Mesenchymal stem cell (in vitro differentiated cells and primary cell): ENCODE measurements around the gene RAD51B.
A peak's percentile ranks its signal among the peaks of the same experiment; 100 is the strongest.

Source experiments
- DNase-seq: peaks from one replicate; pipeline ENCODE4 v3.0.0-alpha.2; 2013
- H2AFZ ChIP-seq: one replicate; pipeline ENCODE4 v1.6.1; 2013; ENCODE audit warnings: low read depth, mild to moderate bottlenecking, control low read depth, inconsistent platforms, low read length, moderate library complexity
- H2AK5ac ChIP-seq: 2 replicates; pipeline ENCODE4 v1.6.1; 2013; ENCODE audit warnings: low read length, moderate library complexity, mild to moderate bottlenecking, inconsistent platforms; ENCODE audit not compliant: severe bottlenecking
- H2BK120ac ChIP-seq: one replicate; pipeline ENCODE4 v1.6.1; 2013; ENCODE audit warnings: low read depth, mild to moderate bottlenecking, inconsistent platforms, low read length, moderate library complexity
- H2BK12ac ChIP-seq, 2 experiments: one replicate each; pipeline ENCODE4 v1.6.1; 2013; ENCODE audit warnings: inconsistent platforms in 2 of 2, low read length in 2 of 2, mild to moderate bottlenecking in 2 of 2, moderate library complexity in 2 of 2, control low read depth in 1 of 2
- H2BK15ac ChIP-seq: one replicate; pipeline ENCODE4 v1.6.1; 2013; ENCODE audit warnings: mild to moderate bottlenecking, low read depth, inconsistent platforms; ENCODE audit not compliant: poor library complexity, severe bottlenecking
- H2BK5ac ChIP-seq: 2 replicates; pipeline ENCODE4 v1.6.1; 2013; ENCODE audit warnings: low read depth, mild to moderate bottlenecking, low read length, control low read depth, inconsistent platforms; ENCODE audit not compliant: poor library complexity, severe bottlenecking
- H3K14ac ChIP-seq, 2 experiments: one replicate each; pipeline ENCODE4 v1.6.1; 2013; ENCODE audit warnings: inconsistent platforms in 2 of 2, low read length in 2 of 2, control low read depth in 1 of 2, mild to moderate bottlenecking in 1 of 2, moderate library complexity in 1 of 2
- H3K18ac ChIP-seq, 2 experiments: one replicate each; pipeline ENCODE4 v1.6.1; 2013; ENCODE audit warnings: inconsistent platforms in 2 of 2, low read length in 2 of 2, control low read depth in 1 of 2, low read depth in 1 of 2, mild to moderate bottlenecking in 1 of 2
- H3K23ac ChIP-seq, 2 experiments: one replicate each; pipeline ENCODE4 v1.6.1; 2013; ENCODE audit warnings: inconsistent platforms in 2 of 2, low read length in 2 of 2, mild to moderate bottlenecking in 2 of 2, moderate library complexity in 2 of 2, control low read depth in 1 of 2
- H3K27ac ChIP-seq: 2 replicates; pipeline ENCODE4 v1.5.1; 2013; ENCODE audit warnings: mild to moderate bottlenecking, moderate library complexity, low read length, control low read depth, inconsistent platforms; ENCODE audit not compliant: poor library complexity, severe bottlenecking
- H3K27me3 ChIP-seq, 2 experiments: 2 replicates each; pipeline versions ENCODE4 v1.6.1 to v1.7.0; 2013; ENCODE audit warnings: low read length in 2 of 2, mild to moderate bottlenecking in 2 of 2, moderate library complexity in 2 of 2, control low read depth in 1 of 2, inconsistent platforms in 1 of 2; ENCODE audit not compliant: control insufficient read depth in 1 of 2, insufficient read depth in 1 of 2
- H3K36me3 ChIP-seq, 2 experiments: 2 replicates each; pipeline versions ENCODE4 v1.6.1 to v1.7.0; 2013; ENCODE audit warnings: low read length in 2 of 2, control low read depth in 1 of 2, inconsistent platforms in 1 of 2, low read depth in 1 of 2, mild to moderate bottlenecking in 1 of 2; ENCODE audit not compliant: insufficient read depth in 2 of 2, control insufficient read depth in 1 of 2
- H3K4ac ChIP-seq, 2 experiments: one replicate each; pipeline ENCODE4 v1.6.1; 2013; ENCODE audit warnings: inconsistent platforms in 2 of 2, low read length in 2 of 2, mild to moderate bottlenecking in 2 of 2, moderate library complexity in 2 of 2, control low read depth in 1 of 2, low read depth in 1 of 2
- H3K4me1 ChIP-seq: 2 replicates; pipeline ENCODE4 v1.6.1; 2013; ENCODE audit warnings: low read depth, low read length, control low read depth; ENCODE audit not compliant: control insufficient read depth, insufficient read depth
- H3K4me2 ChIP-seq: 2 replicates; pipeline ENCODE4 v1.6.1; 2013; ENCODE audit warnings: low read length, mild to moderate bottlenecking, inconsistent platforms; ENCODE audit not compliant: poor library complexity, severe bottlenecking
- H3K4me3 ChIP-seq, 2 experiments: 2 replicates each; pipeline versions ENCODE4 v1.5.1 to v1.7.0; 2013; ENCODE audit warnings: low read length in 2 of 2, mild to moderate bottlenecking in 2 of 2, control low read depth in 1 of 2, low read depth in 1 of 2; ENCODE audit not compliant: insufficient read depth in 1 of 2
- H3K79me1 ChIP-seq: replicated peaks from 2 replicates; pipeline ENCODE4 v1.6.1; 2013; ENCODE audit warnings: mild to moderate bottlenecking, control low read depth, low read length, inconsistent platforms; ENCODE audit not compliant: poor library complexity, severe bottlenecking
- H3K9ac ChIP-seq: 2 replicates; pipeline ENCODE4 v1.7.0; 2013; ENCODE audit warnings: mild to moderate bottlenecking, low read length, moderate library complexity
- H3K9me3 ChIP-seq: 2 replicates; pipeline ENCODE4 v1.7.0; 2013; ENCODE audit warnings: mild to moderate bottlenecking, low read length; ENCODE audit not compliant: control insufficient read depth
- H4K8ac ChIP-seq: one replicate; pipeline ENCODE4 v1.6.1; 2013; ENCODE audit warnings: inconsistent platforms, mild to moderate bottlenecking, low read length, moderate library complexity
- H4K91ac ChIP-seq: one replicate; pipeline ENCODE4 v1.6.1; 2013; ENCODE audit warnings: mild to moderate bottlenecking, low read length, inconsistent platforms
- WGBS: methylation state at CpG from one replicate; pipeline ENCODE4 v1.1.7; 2013; ENCODE audit warnings: mixed read lengths; 5-methylcytosine and 5-hydroxymethylcytosine counted together

The RAD51B gene

DNA sequence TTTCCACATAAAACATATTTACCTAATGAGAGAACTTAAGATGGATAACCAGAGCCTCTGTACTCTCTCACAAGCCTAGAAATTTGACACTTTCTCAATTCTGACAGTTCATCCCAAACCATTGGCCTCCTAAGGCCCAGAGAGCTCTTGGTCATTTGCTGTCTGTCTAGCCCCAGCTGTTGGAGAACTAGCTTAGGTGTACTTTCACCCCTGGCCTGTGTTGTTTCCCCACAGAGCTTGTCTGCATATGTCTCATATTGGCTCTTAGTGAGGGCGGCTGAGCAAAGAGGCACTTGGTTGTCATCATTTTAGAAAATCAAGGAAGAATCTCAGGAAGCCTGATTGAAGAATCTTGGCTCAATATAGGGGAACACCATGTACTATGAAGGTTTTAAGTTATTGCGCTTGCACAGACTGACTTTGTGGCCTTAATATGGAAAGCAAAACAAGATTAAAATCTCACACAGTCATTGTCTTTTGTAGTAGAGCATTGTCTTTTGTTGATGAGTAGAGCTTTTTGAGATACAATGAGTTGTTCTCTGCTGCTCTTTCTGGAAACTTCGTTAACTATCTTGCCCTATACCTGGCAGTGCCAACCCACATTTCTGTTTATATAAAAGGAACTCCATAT, 324.6 kb downstream of the RAD51B start:
- H2AFZ ChIP-seq: no peak overlapping the region
- peak overlapping the region; percentile 77 for H4K8ac ChIP-seq
- peaks cover 12% of the 10 kb centered on the region for H3K4me1 ChIP-seq
- no peak overlapping the region for H3K14ac ChIP-seq
- H2BK120ac ChIP-seq: peak overlapping the region; percentile 94
- H3K4me2 ChIP-seq: peak overlapping the region; percentile 32
- 91% methylated on average over 2 of the region's 3 CpGs for WGBS
- peak overlapping the region; percentile 85 to 97 for H2BK12ac ChIP-seq
- H3K79me1 ChIP-seq: peaks cover 5% of the 10 kb centered on the region
- H2BK5ac ChIP-seq: peak overlapping the region; percentile 100
- no peaks in the 10 kb centered on the region for H3K36me3 ChIP-seq
- peak overlapping the region; percentile 52 for H2BK15ac ChIP-seq
- no peaks in the 10 kb centered on the region for H3K27me3 ChIP-seq
- no peak for DNase-seq
- peak overlapping the region in 1 of 2 experiments; percentile 88 for H3K4ac ChIP-seq
- peak overlapping the region; percentile 44 for H3K9ac ChIP-seq
- H3K27ac ChIP-seq: peak overlapping the region; percentile 92
- peak overlapping the region; percentile 80 to 98 for H3K18ac ChIP-seq
- no peak overlapping the region for H3K23ac ChIP-seq
- H4K91ac ChIP-seq: no peak overlapping the region
- peak overlapping the region; percentile 100 for H2AK5ac ChIP-seq
- no peak overlapping the region for H3K4me3 ChIP-seq
- peaks cover 1% of the 10 kb centered on the region for H3K9me3 ChIP-seq

DNA sequence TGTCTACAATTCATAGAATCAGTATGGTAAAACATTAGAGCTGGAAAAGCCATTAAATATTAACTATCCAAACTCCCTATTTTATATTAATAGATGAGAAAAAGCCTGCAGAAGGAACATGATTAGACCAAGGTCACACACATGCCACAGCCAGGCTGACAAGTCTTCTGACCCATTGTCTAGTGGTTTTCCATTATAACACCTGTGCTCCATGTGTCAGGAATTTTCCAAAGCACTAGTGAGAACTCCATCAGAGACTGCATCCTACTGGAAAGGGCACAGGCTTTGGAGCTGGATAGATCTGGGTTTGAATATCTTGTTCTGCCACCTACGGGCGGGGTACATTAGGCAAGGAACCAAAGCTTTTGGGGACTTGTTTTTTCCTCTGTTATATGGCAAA, 325.5 kb downstream of the RAD51B start:
- Histone ChIP-seq H3K79me1 (peaks cover 8% of the 10 kb centered on the region), H3K36me3 (no peaks in the 10 kb centered on the region), H3K4me2 (no peak overlapping the region), H2AFZ (no peak overlapping the region), H3K9me3 (peaks cover 7% of the 10 kb centered on the region), H3K27ac (peak overlapping the region; percentile 97), H3K27me3 (no peaks in the 10 kb centered on the region), H2BK15ac (no peak overlapping the region), H3K4ac (peak overlapping the region in 1 of 2 experiments; percentile 77), H2BK120ac (no peak overlapping the region), H3K4me1 (peaks cover 9% of the 10 kb centered on the region), H3K14ac (no peak overlapping the region), H2BK5ac (no peak overlapping the region), H2BK12ac (peak overlapping the region; percentile 38 to 89), H4K8ac (no peak overlapping the region), H3K4me3 (no peak overlapping the region), H3K9ac (no peak overlapping the region), H4K91ac (no peak overlapping the region), H2AK5ac (peak overlapping the region; percentile 100), H3K18ac (peak overlapping the region in 1 of 2 experiments; percentile 5), H3K23ac (no peak overlapping the region)
- 93% methylated on average over 2 of the region's 2 CpGs for WGBS
- no peak for DNase-seq

DNA sequence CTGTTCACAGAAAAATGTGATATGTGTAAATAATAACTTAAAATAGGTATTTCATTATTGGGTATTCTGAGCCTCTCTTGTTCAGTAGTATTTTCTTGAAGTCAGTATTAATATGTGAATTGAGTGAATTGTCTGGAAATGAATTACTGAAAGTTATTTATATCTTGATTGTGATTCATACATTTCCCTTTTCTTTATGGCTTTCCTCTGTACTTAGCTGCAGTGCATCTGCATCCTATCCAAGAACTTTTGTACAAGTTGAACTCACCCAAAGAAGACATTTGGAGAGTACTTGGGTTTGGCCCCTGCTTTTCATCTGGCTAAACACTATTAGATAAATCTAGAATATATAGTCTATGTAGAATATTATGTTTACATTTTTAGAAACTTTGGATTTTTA, 326.0 kb downstream of the RAD51B start:
- no peak overlapping the region for H2BK15ac ChIP-seq
- H3K27me3 ChIP-seq: no peaks in the 10 kb centered on the region
- no peak overlapping the region for H2BK5ac ChIP-seq
- no peak overlapping the region for H2AFZ ChIP-seq
- H3K36me3 ChIP-seq: no peaks in the 10 kb centered on the region
- H3K79me1 ChIP-seq: peaks cover 8% of the 10 kb centered on the region
- H2AK5ac ChIP-seq: no peak overlapping the region
- no peak overlapping the region for H3K4me3 ChIP-seq
- H2BK12ac ChIP-seq: no peak overlapping the region
- no peak overlapping the region for H3K23ac ChIP-seq
- no peak overlapping the region for H4K91ac ChIP-seq
- H3K9ac ChIP-seq: no peak overlapping the region
- H3K14ac ChIP-seq: no peak overlapping the region
- no peak overlapping the region for H3K4me2 ChIP-seq
- H4K8ac ChIP-seq: no peak overlapping the region
- H3K4me1 ChIP-seq: peaks cover 9% of the 10 kb centered on the region
- H2BK120ac ChIP-seq: no peak overlapping the region
- H3K27ac ChIP-seq: peak overlapping the region; percentile 95
- H3K9me3 ChIP-seq: peaks cover 7% of the 10 kb centered on the region
- H3K4ac ChIP-seq: no peak overlapping the region
- DNase-seq: peak; percentile 47
- no peak overlapping the region for H3K18ac ChIP-seq

DNA sequence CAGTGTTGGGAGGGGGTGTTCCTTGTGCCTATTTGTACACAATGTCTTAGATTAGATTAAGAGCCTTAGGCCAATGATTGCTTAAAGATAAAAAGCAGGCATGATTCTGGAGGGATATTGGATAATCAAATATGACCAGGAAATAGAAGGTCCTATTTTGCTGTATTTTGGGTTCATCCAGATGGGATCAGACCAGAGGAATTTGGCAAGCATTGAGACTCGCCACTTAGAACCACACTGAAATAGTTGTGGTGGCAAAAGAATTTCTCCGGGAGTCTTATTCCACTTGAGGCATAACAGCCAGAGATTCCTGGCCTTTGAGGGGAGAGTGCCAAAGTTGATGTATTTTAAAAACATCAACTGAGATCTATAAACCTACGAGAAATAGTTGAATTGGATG, 327.2 kb downstream of the RAD51B start:
- Histone ChIP-seq H3K18ac (no peak overlapping the region), H2BK5ac (no peak overlapping the region), H4K8ac (no peak overlapping the region), H2AK5ac (no peak overlapping the region), H3K79me1 (peaks cover 8% of the 10 kb centered on the region), H3K14ac (no peak overlapping the region), H3K4me3 (peak overlapping the region in 1 of 2 experiments; percentile 21), H3K27ac (peak overlapping the region; percentile 95), H3K9ac (peak overlapping the region; percentile 84), H2AFZ (no peak overlapping the region), H2BK120ac (no peak overlapping the region), H3K23ac (no peak overlapping the region), H3K4ac (no peak overlapping the region), H2BK15ac (no peak overlapping the region), H4K91ac (no peak overlapping the region), H3K27me3 (no peaks in the 10 kb centered on the region), H3K9me3 (peaks cover 15% of the 10 kb centered on the region), H3K4me2 (no peak overlapping the region), H3K4me1 (peaks cover 8% of the 10 kb centered on the region), H3K36me3 (no peaks in the 10 kb centered on the region), H2BK12ac (no peak overlapping the region)
- 6% methylated on average over 2 of the region's 3 CpGs for WGBS
- peak; percentile 93 for DNase-seq
